BJ (cell line): ENCODE data around the gene ZC3H4. TPM values are rescaled to one million over a fixed set of nuclear protein-coding genes. Genes with fewer than 3 reads are reported as not detected.

Experiments
- CTCF ChIA-PET: fragments of 350-600 bp; formaldehyde crosslinking; extraction: SDS; loops from one replicate; lab custom pipeline; 2021; ENCODE audit warnings: antibody characterized with exemption, inconsistent platforms; lab: Yijun Ruan, JAX
- POLR2A ChIA-PET: fragments of 300-600 bp; sonication (Branson Sonifier 250); formaldehyde crosslinking; extraction: SDS; loops from one replicate; lab custom pipeline; 2021; ENCODE audit warnings: antibody characterized with exemption; lab: Charles Lee
- DNase-seq: peaks from one replicate; pipeline ENCODE4 v3.0.0-alpha.2; 2011; ENCODE audit warnings: low read depth
- H3K27me3 ChIP-seq: 2 replicates; pipeline ENCODE4 v1.6.0; 2011; ENCODE audit warnings: low read length; ENCODE audit not compliant: control insufficient read depth, insufficient read depth
- H3K36me3 ChIP-seq: 2 replicates; pipeline ENCODE4 v1.5.1; 2011; ENCODE audit warnings: low read length; ENCODE audit not compliant: control insufficient read depth, insufficient read depth
- H3K4me3 ChIP-seq: 2 replicates; pipeline ENCODE4 v1.5.1; 2011; ENCODE audit warnings: low read depth, mild to moderate bottlenecking, control low read depth, low read length
- polyA plus RNA-seq: library from polyadenylated mRNA; depleted of rRNA; stranded (reverse); fragments of >200 nt; gene quantifications from 2 replicates; pipeline ENCODE4 v1.2.3, GENCODE V29; 2011
- TF ChIP-seq, protein P1 (sequence below): IDR thresholded peaks from 2 replicates; pipeline ENCODE4 v1.5.1; 2011; ENCODE audit warnings: low read depth, mild to moderate bottlenecking, control low read depth, inconsistent platforms, low read length, moderate library complexity; ENCODE audit not compliant: insufficient read depth

Gene ZC3H4
- polyA plus RNA-seq, 1 experiment, result 4.3 TPM

DNA sequence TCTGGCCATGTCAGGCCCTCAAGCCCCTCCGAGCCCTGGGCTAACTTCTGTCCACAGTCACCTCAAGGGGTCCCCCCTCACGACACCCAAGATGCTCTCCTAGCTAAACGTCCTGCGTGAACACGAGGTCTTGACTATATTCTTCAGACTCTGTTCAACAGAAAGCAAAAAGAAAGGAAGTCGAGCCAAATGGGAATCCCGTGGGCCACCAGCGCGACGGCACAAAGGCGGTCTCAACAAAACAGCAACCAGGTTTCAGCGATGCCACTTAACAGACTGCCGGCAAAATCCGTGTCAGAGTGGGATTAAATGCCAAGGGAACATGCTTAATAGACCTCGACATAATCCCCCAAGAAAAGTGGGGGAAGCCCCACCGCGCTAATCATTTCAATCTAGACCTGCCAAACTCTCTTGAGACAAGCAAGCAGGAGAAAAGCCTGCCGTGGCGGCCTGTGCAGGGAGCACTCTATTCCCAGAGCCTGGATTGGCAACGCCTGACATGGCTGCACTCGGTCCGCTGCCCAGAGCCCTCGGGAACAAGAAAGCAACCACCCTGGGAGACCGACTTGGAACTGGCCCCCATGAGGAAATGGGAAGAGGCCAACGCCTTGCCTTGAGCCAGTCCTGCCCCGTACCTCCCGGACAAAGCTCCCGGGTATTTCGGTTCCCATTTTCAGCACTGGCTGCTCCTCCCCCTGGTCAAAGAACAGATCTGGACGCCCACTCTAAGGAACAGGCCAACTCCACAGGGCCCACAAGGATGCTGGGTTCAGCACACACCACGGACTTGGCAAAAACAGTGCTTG is 16.0 kb downstream of the ZC3H4 start:
- TF ChIP-seq, protein P1, sequence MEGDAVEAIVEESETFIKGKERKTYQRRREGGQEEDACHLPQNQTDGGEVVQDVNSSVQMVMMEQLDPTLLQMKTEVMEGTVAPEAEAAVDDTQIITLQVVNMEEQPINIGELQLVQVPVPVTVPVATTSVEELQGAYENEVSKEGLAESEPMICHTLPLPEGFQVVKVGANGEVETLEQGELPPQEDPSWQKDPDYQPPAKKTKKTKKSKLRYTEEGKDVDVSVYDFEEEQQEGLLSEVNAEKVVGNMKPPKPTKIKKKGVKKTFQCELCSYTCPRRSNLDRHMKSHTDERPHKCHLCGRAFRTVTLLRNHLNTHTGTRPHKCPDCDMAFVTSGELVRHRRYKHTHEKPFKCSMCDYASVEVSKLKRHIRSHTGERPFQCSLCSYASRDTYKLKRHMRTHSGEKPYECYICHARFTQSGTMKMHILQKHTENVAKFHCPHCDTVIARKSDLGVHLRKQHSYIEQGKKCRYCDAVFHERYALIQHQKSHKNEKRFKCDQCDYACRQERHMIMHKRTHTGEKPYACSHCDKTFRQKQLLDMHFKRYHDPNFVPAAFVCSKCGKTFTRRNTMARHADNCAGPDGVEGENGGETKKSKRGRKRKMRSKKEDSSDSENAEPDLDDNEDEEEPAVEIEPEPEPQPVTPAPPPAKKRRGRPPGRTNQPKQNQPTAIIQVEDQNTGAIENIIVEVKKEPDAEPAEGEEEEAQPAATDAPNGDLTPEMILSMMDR, result no peak
- DNase-seq, result no peak
- CTCF ChIA-PET, result no interaction called here
- POLR2A ChIA-PET, result no interaction called here
- H3K4me3 ChIP-seq, result no peak overlapping the region
- no peaks in the 10 kb centered on the region for H3K27me3 ChIP-seq
- peaks cover 4% of the 10 kb centered on the region; the same call in 1 of the 2 replicates for H3K36me3 ChIP-seq

DNA sequence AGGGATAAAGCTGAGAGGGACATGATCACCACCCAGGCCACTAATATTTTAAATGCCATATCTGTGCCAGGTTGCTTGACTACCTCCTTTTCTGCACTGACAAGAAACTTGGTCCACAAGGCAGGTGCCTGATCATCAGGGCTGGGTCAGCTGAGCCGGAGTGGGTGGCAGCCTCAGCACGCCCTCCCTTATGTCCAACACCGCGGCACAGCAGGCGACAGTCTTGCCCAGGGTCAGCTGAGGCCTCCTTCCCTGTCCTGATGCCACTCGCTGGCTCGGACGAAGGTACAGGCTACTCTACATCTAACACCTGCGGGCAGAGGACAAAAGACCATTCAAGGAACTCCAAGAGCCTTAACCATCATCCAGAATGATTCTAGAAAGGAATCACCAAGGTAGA is 16.9 kb downstream of the ZC3H4 start:
- DNase-seq, result no peak
- TF ChIP-seq, protein P1, result no peak
- H3K27me3 ChIP-seq, result no peaks in the 10 kb centered on the region
- H3K4me3 ChIP-seq, result no peak overlapping the region
- CTCF ChIA-PET, result interaction anchor here (1.4 kb wide), 1 partner anchor 18 kb away, joined by 6 read pairs; no protein-coding TSS in a partner anchor
- POLR2A ChIA-PET, result no interaction called here
- H3K36me3 ChIP-seq, result peaks cover 6% of the 10 kb centered on the region

DNA sequence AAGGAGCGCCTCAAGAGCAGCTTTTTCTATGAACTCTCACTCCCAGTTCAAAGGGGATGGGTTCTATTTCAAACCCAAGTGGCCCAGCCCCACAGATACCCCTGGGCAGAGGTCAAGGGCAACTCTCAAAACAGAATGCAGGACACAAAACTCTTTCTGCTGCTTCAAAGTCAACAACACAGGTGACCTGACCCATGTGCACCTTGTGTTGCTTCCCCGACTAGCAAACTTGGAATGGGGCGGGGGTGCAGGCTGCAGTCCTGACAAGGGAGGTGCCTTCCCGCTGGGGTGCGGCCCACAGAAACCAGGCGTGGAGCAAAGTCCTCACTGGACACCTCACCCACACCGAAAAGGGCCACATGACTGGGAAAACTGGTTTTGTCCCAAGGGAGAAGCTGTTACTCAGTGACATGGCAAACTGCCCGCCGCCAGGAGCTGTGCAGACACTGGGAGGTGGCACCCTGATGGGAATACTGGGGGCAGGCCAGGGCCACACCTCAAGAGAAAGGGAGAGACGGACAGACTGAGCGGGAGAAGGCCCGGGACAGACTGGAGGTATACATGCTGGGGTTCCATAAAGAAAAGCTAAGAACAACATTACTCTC is 17.4 kb downstream of the ZC3H4 start:
- DNase-seq, result no peak
- POLR2A ChIA-PET, result no interaction called here
- TF ChIP-seq, protein P1, result no peak
- CTCF ChIA-PET, result interaction anchor here (0.9 to 1.4 kb wide), 2 partner anchors 17 to 21 kb away, joined by 3 to 6 read pairs; no protein-coding TSS in a partner anchor
- Histone ChIP-seq H3K36me3 (peaks cover 6% of the 10 kb centered on the region), H3K27me3 (no peaks in the 10 kb centered on the region), H3K4me3 (no peak overlapping the region)

DNA sequence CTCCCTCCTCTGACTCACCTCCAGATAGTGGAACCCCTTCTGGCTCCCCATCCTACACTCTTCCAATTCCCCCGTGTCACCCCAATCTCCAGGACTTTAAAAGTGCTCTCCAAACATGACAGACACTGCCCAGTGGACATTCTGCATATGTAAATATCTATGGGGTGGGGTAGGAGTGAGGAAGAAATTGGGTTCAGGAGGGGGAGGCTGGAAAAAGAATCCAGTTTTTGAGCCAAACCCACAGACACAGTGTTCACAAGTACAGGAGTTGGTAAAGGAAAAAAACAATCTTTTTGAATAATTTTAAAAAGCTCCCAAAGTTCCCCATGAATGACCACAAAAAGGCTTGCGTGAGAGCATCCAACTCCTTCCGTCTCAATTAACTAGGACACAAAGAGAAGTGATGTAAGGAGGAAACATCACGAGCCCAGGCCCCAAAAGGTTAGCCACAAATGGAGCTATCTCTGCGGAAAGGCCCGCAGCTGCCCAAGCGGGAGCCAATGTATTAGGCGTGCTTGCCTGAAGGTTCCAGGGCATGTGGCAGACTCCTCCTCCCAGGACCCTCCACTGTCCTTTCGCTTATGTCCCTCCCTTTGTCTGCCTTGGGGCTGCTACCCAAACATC is 18.0 kb downstream of the ZC3H4 start:
- ChIA-PET CTCF (interaction anchor here (0.9 to 1.4 kb wide), 2 partner anchors 17 to 20 kb away, joined by 3 to 6 read pairs; no protein-coding TSS in a partner anchor), POLR2A (no interaction called here)
- no peak for DNase-seq
- TF ChIP-seq, protein P1, result no peak
- Histone ChIP-seq H3K36me3 (peaks cover 7% of the 10 kb centered on the region), H3K27me3 (no peaks in the 10 kb centered on the region), H3K4me3 (no peak overlapping the region)
